Measurements from ENCODE around the gene OR52D1. TPM values are rescaled to one million over a fixed set of nuclear protein-coding genes. Genes with fewer than 3 reads are reported as not detected.
A peak's percentile ranks its signal among the peaks of the same experiment; 100 is the strongest.

OR52D1 gene
- total and polyA plus RNA-seq, 9 of the 15 experiments (the other 6 are each of a cell fraction or from before 2014, with no cell fraction given): 0.14 to 1.3 (median 0.97) TPM; not detected in 6

DNA sequence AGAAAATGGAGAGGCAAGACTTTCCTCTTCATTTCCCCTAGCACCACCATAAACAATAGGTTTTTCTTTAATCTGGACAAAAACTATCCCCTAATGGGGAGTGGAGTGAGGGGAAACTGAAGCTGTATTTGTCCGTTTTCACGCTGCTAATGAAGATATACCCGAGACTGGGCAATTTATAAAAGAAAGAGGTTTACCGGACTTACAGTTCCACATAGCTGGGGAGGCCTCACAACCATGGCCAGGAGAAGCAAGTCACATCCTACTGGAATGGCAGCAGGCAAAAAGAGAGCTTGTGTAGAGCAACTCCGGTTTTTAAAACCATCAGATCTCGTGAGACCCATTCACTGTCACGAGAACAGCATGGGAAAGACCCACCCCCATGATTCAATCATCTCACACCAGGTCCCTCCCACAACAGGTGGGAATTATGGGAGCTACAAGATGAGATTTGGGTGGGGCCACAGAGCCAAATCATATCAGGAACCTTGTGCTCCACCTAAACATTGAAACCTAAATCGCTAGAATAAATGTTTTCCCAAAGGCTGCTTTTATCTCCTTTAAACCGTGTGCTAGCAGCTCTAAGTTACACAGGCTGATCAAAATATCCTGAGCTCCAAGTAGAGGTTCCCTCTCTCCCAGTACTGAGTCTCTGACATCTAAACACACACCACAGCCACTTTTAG, 17.0 kb downstream of the OR52D1 start (continued):
- TF ChIP-seq RBM34 (IDR thresholded peaks at IDR 0.05; ENCODE audit: borderline replicate concordance, insufficient read depth, low read length): no peak
- TF ChIP-seq, protein P1, sequence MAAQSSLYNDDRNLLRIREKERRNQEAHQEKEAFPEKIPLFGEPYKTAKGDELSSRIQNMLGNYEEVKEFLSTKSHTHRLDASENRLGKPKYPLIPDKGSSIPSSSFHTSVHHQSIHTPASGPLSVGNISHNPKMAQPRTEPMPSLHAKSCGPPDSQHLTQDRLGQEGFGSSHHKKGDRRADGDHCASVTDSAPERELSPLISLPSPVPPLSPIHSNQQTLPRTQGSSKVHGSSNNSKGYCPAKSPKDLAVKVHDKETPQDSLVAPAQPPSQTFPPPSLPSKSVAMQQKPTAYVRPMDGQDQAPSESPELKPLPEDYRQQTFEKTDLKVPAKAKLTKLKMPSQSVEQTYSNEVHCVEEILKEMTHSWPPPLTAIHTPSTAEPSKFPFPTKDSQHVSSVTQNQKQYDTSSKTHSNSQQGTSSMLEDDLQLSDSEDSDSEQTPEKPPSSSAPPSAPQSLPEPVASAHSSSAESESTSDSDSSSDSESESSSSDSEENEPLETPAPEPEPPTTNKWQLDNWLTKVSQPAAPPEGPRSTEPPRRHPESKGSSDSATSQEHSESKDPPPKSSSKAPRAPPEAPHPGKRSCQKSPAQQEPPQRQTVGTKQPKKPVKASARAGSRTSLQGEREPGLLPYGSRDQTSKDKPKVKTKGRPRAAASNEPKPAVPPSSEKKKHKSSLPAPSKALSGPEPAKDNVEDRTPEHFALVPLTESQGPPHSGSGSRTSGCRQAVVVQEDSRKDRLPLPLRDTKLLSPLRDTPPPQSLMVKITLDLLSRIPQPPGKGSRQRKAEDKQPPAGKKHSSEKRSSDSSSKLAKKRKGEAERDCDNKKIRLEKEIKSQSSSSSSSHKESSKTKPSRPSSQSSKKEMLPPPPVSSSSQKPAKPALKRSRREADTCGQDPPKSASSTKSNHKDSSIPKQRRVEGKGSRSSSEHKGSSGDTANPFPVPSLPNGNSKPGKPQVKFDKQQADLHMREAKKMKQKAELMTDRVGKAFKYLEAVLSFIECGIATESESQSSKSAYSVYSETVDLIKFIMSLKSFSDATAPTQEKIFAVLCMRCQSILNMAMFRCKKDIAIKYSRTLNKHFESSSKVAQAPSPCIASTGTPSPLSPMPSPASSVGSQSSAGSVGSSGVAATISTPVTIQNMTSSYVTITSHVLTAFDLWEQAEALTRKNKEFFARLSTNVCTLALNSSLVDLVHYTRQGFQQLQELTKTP (IDR thresholded peaks at IDR 0.05; ENCODE audit: low read depth in 1 of 2, partially characterized antibody in 2 of 2): peak in 1 of 2 experiments; percentile 80
- TF ChIP-seq ZNF146 (CRISPR knock-in tag; IDR thresholded peaks at IDR 0.05; ENCODE audit: unreplicated experiment): no peak
- TF ChIP-seq SREBF1 (IDR thresholded peaks at IDR 0.05; ENCODE audit: borderline replicate concordance, low read depth, low read length): no peak; the same call in 1 of the 2 replicates
- TF ChIP-seq, protein P2, sequence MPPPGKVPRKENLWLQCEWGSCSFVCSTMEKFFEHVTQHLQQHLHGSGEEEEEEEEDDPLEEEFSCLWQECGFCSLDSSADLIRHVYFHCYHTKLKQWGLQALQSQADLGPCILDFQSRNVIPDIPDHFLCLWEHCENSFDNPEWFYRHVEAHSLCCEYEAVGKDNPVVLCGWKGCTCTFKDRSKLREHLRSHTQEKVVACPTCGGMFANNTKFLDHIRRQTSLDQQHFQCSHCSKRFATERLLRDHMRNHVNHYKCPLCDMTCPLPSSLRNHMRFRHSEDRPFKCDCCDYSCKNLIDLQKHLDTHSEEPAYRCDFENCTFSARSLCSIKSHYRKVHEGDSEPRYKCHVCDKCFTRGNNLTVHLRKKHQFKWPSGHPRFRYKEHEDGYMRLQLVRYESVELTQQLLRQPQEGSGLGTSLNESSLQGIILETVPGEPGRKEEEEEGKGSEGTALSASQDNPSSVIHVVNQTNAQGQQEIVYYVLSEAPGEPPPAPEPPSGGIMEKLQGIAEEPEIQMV (tag; conservative IDR thresholded peaks at IDR 0.05; ENCODE audit: low read depth): no peak
- TF ChIP-seq, protein P3, sequence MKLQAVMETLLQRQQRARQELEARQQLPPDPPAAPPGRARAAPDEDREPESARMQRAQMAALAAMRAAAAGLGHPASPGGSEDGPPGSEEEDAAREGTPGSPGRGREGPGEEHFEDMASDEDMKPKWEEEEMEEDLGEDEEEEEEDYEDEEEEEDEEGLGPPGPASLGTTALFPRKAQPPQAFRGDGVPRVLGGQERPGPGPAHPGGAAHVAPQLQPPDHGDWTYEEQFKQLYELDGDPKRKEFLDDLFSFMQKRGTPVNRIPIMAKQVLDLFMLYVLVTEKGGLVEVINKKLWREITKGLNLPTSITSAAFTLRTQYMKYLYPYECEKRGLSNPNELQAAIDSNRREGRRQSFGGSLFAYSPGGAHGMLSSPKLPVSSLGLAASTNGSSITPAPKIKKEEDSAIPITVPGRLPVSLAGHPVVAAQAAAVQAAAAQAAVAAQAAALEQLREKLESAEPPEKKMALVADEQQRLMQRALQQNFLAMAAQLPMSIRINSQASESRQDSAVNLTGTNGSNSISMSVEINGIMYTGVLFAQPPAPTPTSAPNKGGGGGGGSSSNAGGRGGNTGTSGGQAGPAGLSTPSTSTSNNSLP (IDR thresholded peaks at IDR 0.05; ENCODE audit: borderline replicate concordance, low read depth, low read length): no peak
- TF ChIP-seq JUNB (CRISPR knock-in tag; conservative IDR thresholded peaks at IDR 0.05): no peak
- TF ChIP-seq SAP30 (IDR thresholded peaks at IDR 0.05; ENCODE audit: borderline replicate concordance, insufficient read depth, low read depth, low read length, poor library complexity, severe bottlenecking): no peak
- TF ChIP-seq CBFA2T3 (IDR thresholded peaks at IDR 0.05): peak; percentile 20; the same call in 1 of the 2 replicates
- no peak for TF ChIP-seq KDM2B (CRISPR knock-in tag; IDR thresholded peaks at IDR 0.05)
- TF ChIP-seq GABPA (tag; conservative IDR thresholded peaks at IDR 0.05; ENCODE audit: low read depth): no peak
- TF ChIP-seq FOXP1 (CRISPR knock-in tag; IDR thresholded peaks at IDR 0.05): no peak
- no peak for TF ChIP-seq BCOR (IDR thresholded peaks at IDR 0.05)
- TF ChIP-seq CREB1 (IDR thresholded peaks at IDR 0.05): no peak; the same call in 1 of the 2 replicates
- no peak for TF ChIP-seq CREB1 (CRISPR knock-in tag; IDR thresholded peaks at IDR 0.05)
- TF ChIP-seq MECOM (CRISPR knock-in tag; IDR thresholded peaks at IDR 0.05): no peak
- TF ChIP-seq L3MBTL2 (IDR thresholded peaks at IDR 0.05): peak; percentile 48; the same call in 1 of the 2 replicates
- TF ChIP-seq, protein P4, sequence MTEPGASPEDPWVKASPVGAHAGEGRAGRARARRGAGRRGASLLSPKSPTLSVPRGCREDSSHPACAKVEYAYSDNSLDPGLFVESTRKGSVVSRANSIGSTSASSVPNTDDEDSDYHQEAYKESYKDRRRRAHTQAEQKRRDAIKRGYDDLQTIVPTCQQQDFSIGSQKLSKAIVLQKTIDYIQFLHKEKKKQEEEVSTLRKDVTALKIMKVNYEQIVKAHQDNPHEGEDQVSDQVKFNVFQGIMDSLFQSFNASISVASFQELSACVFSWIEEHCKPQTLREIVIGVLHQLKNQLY (CRISPR knock-in tag; conservative IDR thresholded peaks at IDR 0.05): no peak

Measured in K562 (cell line).